Measurements from ENCODE around the gene IKBKE.

The IKBKE gene

GRCh38 chr1:206469933-206470691 is at the start of gene IKBKE:
TSS of gene IKBKE (plus strand) at chr1:206470476. CDS start at chr1:206473228, 2,752 bp downstream.
- peak; percentile 59 for DNase-seq

- DNase-seq, result no peak
Measured at GRCh38 chr1:206421616-206422340, 48.5 kb upstream of the IKBKE start.

- DNase-seq, result no peak
Measured at GRCh38 chr1:206422525-206422924, 47.8 kb upstream of the IKBKE start.

- no peak for DNase-seq
Measured at GRCh38 chr1:206427291-206427690, 43.0 kb upstream of the IKBKE start.

GRCh38 chr1:206429421-206429820 is 40.9 kb upstream of the IKBKE start:
- DNase-seq, result no peak

GRCh38 chr1:206430031-206430983 is 40.0 kb upstream of the IKBKE start:
- DNase-seq, result no peak

GRCh38 chr1:206435445-206435844 is 34.8 kb upstream of the IKBKE start:
- DNase-seq, result no peak

- DNase-seq, result no peak
Measured at GRCh38 chr1:206438554-206438953, 31.7 kb upstream of the IKBKE start.

- DNase-seq, result no peak
Measured at GRCh38 chr1:206439205-206439604, 31.1 kb upstream of the IKBKE start.

GRCh38 chr1:206441336-206441967 is 28.8 kb upstream of the IKBKE start:
- no peak for DNase-seq

GRCh38 chr1:206442101-206442500 is 28.2 kb upstream of the IKBKE start:
- DNase-seq, result no peak

- DNase-seq, result no peak
Measured at GRCh38 chr1:206445116-206445515, 25.2 kb upstream of the IKBKE start.

GRCh38 chr1:206445911-206446356 is 24.3 kb upstream of the IKBKE start:
- no peak for DNase-seq

GRCh38 chr1:206446688-206447421 is 23.4 kb upstream of the IKBKE start:
- DNase-seq, result no peak

- DNase-seq, result no peak
Measured at GRCh38 chr1:206447422-206447765, 22.9 kb upstream of the IKBKE start.

- DNase-seq, result no peak
Measured at GRCh38 chr1:206447792-206448191, 22.5 kb upstream of the IKBKE start.

- no peak for DNase-seq
Measured at GRCh38 chr1:206448471-206448870, 21.8 kb upstream of the IKBKE start.

- no peak for DNase-seq
Measured at GRCh38 chr1:206449565-206449964, 20.7 kb upstream of the IKBKE start.

- no peak for DNase-seq
Measured at GRCh38 chr1:206450281-206450680, 20.0 kb upstream of the IKBKE start.

GRCh38 chr1:206451134-206451686 is 19.1 kb upstream of the IKBKE start:
- DNase-seq, result no peak

GRCh38 chr1:206453111-206453510 is 17.2 kb upstream of the IKBKE start:
- DNase-seq, result no peak

- DNase-seq, result no peak
Measured at GRCh38 chr1:206455289-206455665, 15.0 kb upstream of the IKBKE start.
